DMS114 treated with DMSO at 0.1 percent for 48 hours (cell line): ENCODE data around the gene IL31.

Experiments used
- DNase-seq: peaks from one replicate; lab custom pipeline; 2025; ENCODE audit not compliant: unreplicated experiment; lab: John Stamatoyannopoulos, UW

The IL31 gene

GRCh38 chr12:122130150-122130549, 43.9 kb downstream of the IL31 start:
- DNase-seq = no peak

- DNase-seq = no peak
Observed at GRCh38 chr12:122129131-122129530, 44.9 kb downstream of the IL31 start.

GRCh38 chr12:122128481-122128880, 45.5 kb downstream of the IL31 start:
- DNase-seq = no peak

GRCh38 chr12:122127839-122128238, 46.2 kb downstream of the IL31 start:
- no peak for DNase-seq

- DNase-seq = peak; percentile 11
Observed at GRCh38 chr12:122126713-122127597, 47.1 kb downstream of the IL31 start.

GRCh38 chr12:122126342-122126635, 47.7 kb downstream of the IL31 start:
- no peak for DNase-seq

GRCh38 chr12:122125452-122126341, 48.3 kb downstream of the IL31 start:
- DNase-seq = no peak

- DNase-seq = no peak
Observed at GRCh38 chr12:122124370-122124769, 49.7 kb downstream of the IL31 start.

GRCh38 chr12:122123761-122124145, 50.3 kb downstream of the IL31 start:
- no peak for DNase-seq

GRCh38 chr12:122123051-122123760, 50.8 kb downstream of the IL31 start:
- DNase-seq = peak; percentile 54
